ENCODE data around the gene GALK1.

GRCh38 chr17:75807861-75808260 is 42.9 kb upstream of the GALK1 start:
- TF ChIP-seq POLR2A (IDR thresholded peaks at IDR 0.05) (no peak), CTCF (IDR thresholded peaks at IDR 0.05) (no peak), EP300 (IDR thresholded peaks at IDR 0.05) (no peak)

Data from gastroesophageal sphincter (tissue), 3 donors.